IPS-15b (cell line): ENCODE results near the gene KIF5B.
"Not testable (repeated sequence)": the region's sequence is repeated elsewhere in the genome, so short reads cannot be mapped to it uniquely, and the experiment has no call there.

ENCODE experiments used
- H3K27me3 ChIP-seq: one replicate; pipeline ENCODE4 v1.6.1; 2013; ENCODE audit warnings: low read length; ENCODE audit not compliant: control insufficient read depth, insufficient read depth
- H3K36me3 ChIP-seq: one replicate; pipeline ENCODE4 v1.6.1; 2013; ENCODE audit warnings: low read length; ENCODE audit not compliant: control insufficient read depth, insufficient read depth
- H3K4me1 ChIP-seq: one replicate; pipeline ENCODE4 v1.6.1; 2013; ENCODE audit warnings: mild to moderate bottlenecking, low read length; ENCODE audit not compliant: control insufficient read depth, insufficient read depth
- H3K4me3 ChIP-seq: one replicate; pipeline ENCODE4 v1.5.1; 2013; ENCODE audit warnings: low read depth, low read length
- H3K9ac ChIP-seq: one replicate; pipeline ENCODE4 v1.6.1; 2013; ENCODE audit warnings: low read depth, mild to moderate bottlenecking, low read length
- H3K9me3 ChIP-seq: one replicate; pipeline ENCODE4 v1.6.1; 2013; ENCODE audit warnings: mild to moderate bottlenecking, low read length; ENCODE audit not compliant: control insufficient read depth, insufficient read depth

Gene KIF5B

DNA sequence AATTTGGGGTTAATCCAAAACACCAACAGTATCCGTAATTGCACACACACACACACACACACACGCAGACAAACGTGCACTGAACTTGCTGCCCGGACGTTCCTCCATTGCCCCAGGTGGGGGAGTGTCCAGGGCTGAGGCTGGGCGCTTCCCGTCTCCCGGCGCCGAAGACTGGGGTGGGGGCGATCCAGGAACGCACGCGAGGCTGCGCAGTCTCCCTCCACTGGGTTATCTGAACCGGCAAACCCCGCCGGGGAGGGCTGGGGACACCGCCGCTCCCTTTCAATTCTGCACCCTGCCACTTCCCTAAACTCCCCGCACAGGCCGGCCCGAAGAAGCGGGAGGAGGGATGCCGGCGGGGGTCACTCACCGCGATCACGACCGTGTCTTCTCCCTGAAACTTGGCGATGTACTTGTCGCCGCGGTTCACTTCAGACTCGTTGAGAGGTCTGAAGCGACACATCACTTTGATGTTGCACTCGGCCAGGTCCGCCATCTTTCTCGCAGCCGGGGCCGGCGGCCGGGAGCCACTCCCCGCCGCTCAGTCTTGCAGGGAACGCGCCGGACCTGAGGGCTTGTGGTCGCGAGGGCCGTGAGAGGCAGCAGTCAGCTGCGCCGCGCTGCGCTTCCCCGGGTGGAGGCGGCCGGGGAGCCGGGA, 618 bp downstream of the KIF5B start:
- H3K9ac ChIP-seq = peak overlapping the region; percentile 84
- peaks cover 6% of the 10 kb centered on the region for H3K27me3 ChIP-seq
- H3K36me3 ChIP-seq = no peaks in the 10 kb centered on the region
- H3K4me1 ChIP-seq = peaks cover 22% of the 10 kb centered on the region
- no peaks in the 10 kb centered on the region for H3K9me3 ChIP-seq
- peak overlapping the region; percentile 87 for H3K4me3 ChIP-seq

DNA sequence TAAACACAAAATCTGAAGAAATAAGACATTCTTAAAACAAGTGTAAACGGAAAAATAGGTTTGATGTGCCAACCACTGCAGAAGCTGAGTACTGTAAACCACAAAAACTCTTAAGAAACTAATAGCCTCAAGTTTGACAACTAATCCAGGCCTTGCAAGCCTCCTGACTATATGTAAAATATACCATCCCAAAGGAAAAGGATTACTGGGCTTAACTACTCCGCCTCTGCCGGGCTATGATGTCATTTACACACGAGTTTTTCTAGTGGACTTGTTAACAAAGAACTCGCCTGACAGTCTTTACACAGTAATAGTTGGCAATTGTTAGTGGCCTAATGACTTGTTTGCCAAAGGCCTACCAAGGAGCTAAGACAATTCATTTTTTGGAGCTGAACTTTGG, 2.1 kb downstream of the KIF5B start:
- Histone ChIP-seq H3K9ac (no peak overlapping the region), H3K4me1 (peaks cover 30% of the 10 kb centered on the region), H3K27me3 (peaks cover 6% of the 10 kb centered on the region), H3K36me3 (no peaks in the 10 kb centered on the region), H3K4me3 (peak overlapping the region; percentile 87), H3K9me3 (no peaks in the 10 kb centered on the region)

- not testable (repeated sequence) for H3K9ac ChIP-seq, H3K27me3 ChIP-seq, H3K36me3 ChIP-seq, H3K9me3 ChIP-seq
- peaks cover 30% of the 10 kb centered on the region for H3K4me1 ChIP-seq
- H3K4me3 ChIP-seq = peak overlapping the region; percentile 87
These were observed 2.8 kb downstream of the KIF5B start for GRCh38 chr10:32053392-32053791.

DNA sequence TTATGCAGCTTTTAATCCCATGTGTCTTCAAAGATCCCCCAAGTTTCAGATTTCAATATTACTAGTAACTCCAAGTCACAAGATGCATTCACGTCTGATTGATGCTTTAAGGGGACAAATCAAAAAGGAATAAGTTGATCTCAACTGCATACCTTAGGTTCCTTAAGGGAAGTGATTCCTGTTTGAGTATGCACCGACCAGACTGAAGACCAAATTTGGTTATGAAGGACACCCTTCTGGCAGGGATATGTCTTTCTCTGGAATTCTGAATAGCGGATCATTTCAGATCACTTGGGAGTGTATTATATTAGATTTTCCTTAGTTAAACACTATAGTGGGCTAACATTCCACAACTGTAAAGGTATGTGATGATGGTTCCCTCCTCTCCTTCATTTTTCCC, 4.3 kb downstream of the KIF5B start:
- Histone ChIP-seq H3K4me3 (peak overlapping the region; percentile 0), H3K27me3 (no peaks in the 10 kb centered on the region), H3K4me1 (peaks cover 28% of the 10 kb centered on the region), H3K9ac (no peak overlapping the region), H3K9me3 (no peaks in the 10 kb centered on the region), H3K36me3 (peaks cover 5% of the 10 kb centered on the region)

DNA sequence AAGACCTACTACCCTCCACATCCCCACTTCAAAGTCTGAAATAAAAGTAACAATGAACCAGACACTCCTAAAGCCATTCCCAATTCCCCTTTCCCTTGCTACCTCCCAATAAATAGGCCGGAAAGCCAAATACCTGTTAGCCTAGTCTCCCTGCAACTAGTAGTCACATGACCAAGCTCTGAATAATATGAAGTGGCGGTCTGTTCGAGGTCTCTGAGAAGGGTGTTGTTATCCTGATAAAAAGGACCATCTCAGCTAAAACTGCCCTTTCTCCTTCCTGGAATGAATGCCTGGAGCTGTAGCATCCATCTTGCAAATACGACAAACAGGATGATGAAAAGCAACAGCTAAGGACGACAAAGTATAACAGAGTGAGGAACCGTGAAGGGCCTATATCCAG, 6.0 kb downstream of the KIF5B start:
- H3K36me3 ChIP-seq = peaks cover 5% of the 10 kb centered on the region
- H3K9ac ChIP-seq = no peak overlapping the region
- H3K4me3 ChIP-seq = peak overlapping the region; percentile 12
- H3K9me3 ChIP-seq = no peaks in the 10 kb centered on the region
- no peaks in the 10 kb centered on the region for H3K27me3 ChIP-seq
- peaks cover 28% of the 10 kb centered on the region for H3K4me1 ChIP-seq

DNA sequence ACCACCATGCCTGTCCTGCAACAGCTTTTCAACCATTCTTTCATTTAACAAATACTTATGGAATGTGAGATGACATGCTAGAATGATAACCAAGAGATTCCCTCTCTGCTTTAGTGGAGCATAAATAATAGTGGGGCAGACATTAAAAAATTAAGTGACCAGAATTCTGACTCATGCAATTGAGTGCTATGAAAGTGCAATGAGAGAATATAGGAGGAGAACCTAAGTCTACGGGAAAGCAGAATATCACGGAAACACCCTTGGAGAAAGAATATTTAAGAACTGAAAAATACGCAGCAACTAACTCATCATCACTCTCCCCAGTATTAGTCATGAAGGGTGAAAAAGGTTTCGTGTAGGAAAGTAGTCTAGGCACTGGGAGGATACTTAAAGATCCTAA, 7.1 kb downstream of the KIF5B start:
- H3K9ac ChIP-seq = no peak overlapping the region
- H3K36me3 ChIP-seq = peaks cover 5% of the 10 kb centered on the region
- H3K4me3 ChIP-seq = no peak overlapping the region
- H3K27me3 ChIP-seq = no peaks in the 10 kb centered on the region
- H3K4me1 ChIP-seq = peaks cover 28% of the 10 kb centered on the region
- H3K9me3 ChIP-seq = no peaks in the 10 kb centered on the region

DNA sequence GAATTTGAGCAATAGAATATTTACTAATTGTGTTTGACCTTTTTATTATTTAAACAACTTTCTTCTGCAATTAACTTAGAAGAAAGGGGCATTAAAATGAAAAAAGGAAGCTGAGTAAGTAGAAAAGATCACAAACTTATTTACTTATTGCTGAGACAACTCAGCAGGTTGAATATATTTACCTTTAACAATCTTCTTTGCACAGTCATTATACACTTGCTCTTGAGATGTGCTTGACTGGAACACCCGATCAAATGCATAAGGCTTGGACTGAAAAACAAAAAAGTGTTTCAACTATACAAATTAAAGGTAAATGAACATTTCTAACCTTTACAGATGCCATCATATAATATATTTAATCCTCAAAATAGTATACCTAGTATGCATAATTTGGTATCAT, 7.9 kb downstream of the KIF5B start:
- Histone ChIP-seq H3K4me3 (no peak overlapping the region), H3K9me3 (no peaks in the 10 kb centered on the region), H3K4me1 (peaks cover 23% of the 10 kb centered on the region), H3K36me3 (peaks cover 5% of the 10 kb centered on the region), H3K9ac (no peak overlapping the region), H3K27me3 (no peaks in the 10 kb centered on the region)

DNA sequence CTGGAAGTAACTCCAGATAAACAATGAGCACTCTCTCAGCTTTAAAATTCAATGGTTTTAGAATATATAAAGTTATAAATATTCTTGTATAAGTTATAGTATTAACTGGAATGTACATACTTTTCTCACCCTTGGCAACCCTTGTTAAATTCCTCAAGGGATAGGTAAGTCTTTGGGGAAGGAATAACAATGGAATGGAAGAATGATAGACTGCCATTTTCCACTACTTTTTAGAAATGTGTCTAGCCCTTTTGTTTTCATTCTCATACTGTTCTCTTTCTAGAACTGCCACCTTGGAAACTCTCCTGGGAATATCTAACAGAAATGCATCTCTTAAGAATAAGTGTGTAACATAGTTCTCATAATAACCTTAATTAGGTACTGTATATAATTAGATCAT, 8.3 kb downstream of the KIF5B start:
- Histone ChIP-seq H3K9ac (no peak overlapping the region), H3K4me3 (no peak overlapping the region), H3K9me3 (no peaks in the 10 kb centered on the region), H3K4me1 (peaks cover 20% of the 10 kb centered on the region), H3K27me3 (no peaks in the 10 kb centered on the region), H3K36me3 (peaks cover 5% of the 10 kb centered on the region)

DNA sequence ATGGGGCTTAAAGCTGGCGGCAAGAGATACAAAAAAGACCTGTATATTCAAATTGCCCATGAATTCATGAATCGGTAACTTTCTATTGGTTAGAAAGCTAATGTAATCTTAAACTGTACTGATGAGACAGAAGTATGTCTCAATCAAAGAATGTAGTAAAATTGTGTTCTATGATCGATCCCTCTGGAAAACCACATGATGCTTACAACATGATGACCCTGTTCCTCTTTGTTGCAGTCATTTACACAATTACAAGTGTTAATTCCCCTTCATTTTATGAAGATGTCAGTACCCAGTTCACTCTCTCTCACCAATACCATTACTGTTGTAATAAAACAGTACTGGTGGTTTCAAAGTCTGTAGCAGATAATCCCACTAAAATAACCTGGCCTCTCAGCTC, 10.1 kb downstream of the KIF5B start:
- Histone ChIP-seq H3K27me3 (no peaks in the 10 kb centered on the region), H3K36me3 (peaks cover 5% of the 10 kb centered on the region), H3K9me3 (no peaks in the 10 kb centered on the region), H3K9ac (no peak overlapping the region), H3K4me3 (no peak overlapping the region), H3K4me1 (peaks cover 10% of the 10 kb centered on the region)

DNA sequence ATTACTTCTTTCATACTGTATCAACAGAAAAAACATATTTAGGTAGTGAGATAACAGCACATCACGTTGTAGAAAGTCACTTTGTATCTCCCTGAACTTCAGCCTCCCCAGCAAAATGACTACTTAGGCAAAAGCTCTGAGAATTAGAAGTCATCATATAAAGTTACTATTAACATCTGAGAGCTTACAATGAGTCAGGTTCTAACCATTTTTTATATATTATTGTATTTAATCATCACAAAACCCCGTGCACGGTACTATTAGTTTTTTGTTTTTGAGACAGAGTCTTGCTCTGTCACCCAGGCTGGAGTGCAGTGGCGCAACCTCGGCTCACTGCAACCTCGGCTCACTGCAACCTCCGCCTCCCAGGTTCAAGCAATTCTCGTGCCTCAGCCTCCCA, 13.5 kb downstream of the KIF5B start:
- not testable (repeated sequence) for H3K27me3 ChIP-seq, H3K4me1 ChIP-seq, H3K36me3 ChIP-seq, H3K9ac ChIP-seq, H3K4me3 ChIP-seq, H3K9me3 ChIP-seq

DNA sequence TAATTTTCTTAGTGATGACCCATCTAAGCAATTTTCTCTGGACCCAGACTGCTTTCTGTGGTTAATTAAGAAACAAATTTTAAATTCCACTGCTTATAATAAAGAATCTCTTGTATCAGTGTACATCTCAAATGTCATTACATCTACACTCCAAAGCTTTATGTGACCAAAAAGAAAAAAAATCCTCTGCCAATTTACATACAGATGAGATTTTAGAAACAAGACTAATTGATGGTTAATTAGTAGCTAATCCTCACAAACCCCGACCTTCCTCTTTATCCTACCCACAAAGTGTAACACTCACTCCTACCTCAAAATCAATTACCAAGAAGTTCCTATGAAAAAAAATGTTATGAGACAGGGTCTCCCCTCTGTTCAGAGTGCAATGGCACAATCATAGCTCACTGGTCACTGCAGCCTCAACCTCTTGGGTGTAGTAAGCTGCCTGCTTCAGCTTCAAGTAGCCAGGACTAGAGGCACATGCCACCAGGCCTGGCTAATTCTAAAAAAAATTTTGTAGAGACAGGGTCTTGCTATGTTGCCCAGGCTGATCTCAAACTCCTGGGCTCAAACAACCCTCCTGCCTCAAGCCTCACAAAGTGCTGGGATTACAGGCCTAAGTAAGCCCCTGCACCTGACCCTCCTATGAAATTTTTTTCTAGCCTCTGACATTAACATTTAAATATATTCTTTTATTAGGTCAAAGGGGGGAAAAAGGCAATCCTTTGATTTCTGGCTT, 14.8 kb downstream of the KIF5B start:
- Histone ChIP-seq H3K4me3 (no peak overlapping the region), H3K9ac (no peak overlapping the region), H3K9me3 (no peaks in the 10 kb centered on the region), H3K4me1 (no peaks in the 10 kb centered on the region), H3K36me3 (peaks cover 3% of the 10 kb centered on the region), H3K27me3 (no peaks in the 10 kb centered on the region)

DNA sequence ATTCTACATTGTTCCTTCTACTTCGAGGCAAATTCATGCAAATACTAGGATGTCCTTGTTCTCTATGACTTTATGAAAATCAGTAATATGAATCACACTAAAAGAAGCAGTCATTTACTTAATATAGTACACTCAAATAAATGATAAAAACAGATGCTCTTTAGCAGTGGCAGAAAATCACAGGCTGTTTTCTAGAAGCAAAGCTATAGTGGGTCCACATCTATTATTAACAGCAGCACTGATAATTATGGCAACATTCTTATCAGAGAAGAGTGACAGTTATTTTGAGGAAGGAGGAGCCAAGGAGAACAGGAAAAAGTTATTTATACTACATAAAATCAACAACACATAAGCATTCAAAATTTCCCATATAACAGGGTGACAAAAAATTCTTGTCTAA, 16.5 kb downstream of the KIF5B start:
- no peaks in the 10 kb centered on the region for H3K9me3 ChIP-seq
- no peak overlapping the region for H3K9ac ChIP-seq
- no peaks in the 10 kb centered on the region for H3K27me3 ChIP-seq
- no peak overlapping the region for H3K4me3 ChIP-seq
- peaks cover 3% of the 10 kb centered on the region for H3K36me3 ChIP-seq
- H3K4me1 ChIP-seq = no peaks in the 10 kb centered on the region
